MCF 10A (cell line): ENCODE measurements around the gene IGSF8. TPM values are rescaled to one million over a fixed set of nuclear protein-coding genes. Genes with fewer than 3 reads are reported as not detected.
"Not testable (repeated sequence)": the region's sequence is repeated elsewhere in the genome, so short reads cannot be mapped to it uniquely, and the experiment has no call there.

ENCODE experiments used
- BruUV-seq: library from RNA; stranded (reverse); fragments of 400-500 nt; replicated peaks from 2 replicates; lab custom pipeline; 2021; lab: Mats Ljungman, UMichigan
- CTCF ChIA-PET: fragments of 300-600 bp; sonication (Branson Sonifier 250); formaldehyde crosslinking; extraction: SDS; loops from one replicate; lab custom pipeline; 2021; ENCODE audit warnings: antibody characterized with exemption, inconsistent platforms; lab: Yijun Ruan, JAX
- POLR2A ChIA-PET: fragments of 300-600, 350-650 bp; sonication (Branson Sonifier 250); formaldehyde crosslinking; extraction: SDS; loops from one replicate; lab custom pipeline; 2020; ENCODE audit warnings: antibody characterized with exemption, inconsistent platforms; lab: Yijun Ruan, JAX
- DNase-seq: peaks from one replicate; pipeline ENCODE4 v3.0.0-alpha.2; 2018; ENCODE audit not compliant: unreplicated experiment
- H3K27ac Mint-ChIP-seq: one replicate; pipeline ENCODE4 v1.8.0; 2022; ENCODE audit warnings: mild to moderate bottlenecking, low read depth, mixed read lengths; ENCODE audit not compliant: unreplicated experiment
- H3K27me3 Mint-ChIP-seq: one replicate; pipeline ENCODE4 v1.8.0; 2022; ENCODE audit warnings: mixed read lengths; ENCODE audit not compliant: insufficient read depth, unreplicated experiment
- H3K36me3 Mint-ChIP-seq: one replicate; pipeline ENCODE4 v1.8.0; 2022; ENCODE audit warnings: mild to moderate bottlenecking, moderate library complexity, mixed read lengths; ENCODE audit not compliant: insufficient read depth, unreplicated experiment
- H3K4me1 Mint-ChIP-seq: one replicate; pipeline ENCODE4 v1.8.0; 2022; ENCODE audit warnings: mixed read lengths; ENCODE audit not compliant: insufficient read depth, unreplicated experiment
- H3K4me3 Mint-ChIP-seq: one replicate; pipeline ENCODE4 v1.8.0; 2022; ENCODE audit warnings: mild to moderate bottlenecking, moderate library complexity, mixed read lengths; ENCODE audit not compliant: unreplicated experiment
- H3K9me3 Mint-ChIP-seq: one replicate; pipeline ENCODE4 v1.8.0; 2022; ENCODE audit warnings: mixed read lengths; ENCODE audit not compliant: unreplicated experiment
- intact Hi-C: fragments of 100-400 bp; cut with micrococcal nuclease; formaldehyde crosslinking; loops from 2 replicates; pipeline ENCODE4 v1.14.1; 2022
- total RNA-seq: library from RNA; stranded (reverse); gene quantifications from 2 replicates; pipeline ENCODE4 v1.2.3, GENCODE V29; 2022
- TF ChIP-seq, protein P1 (sequence below): fragments of 200-600 bp; IDR thresholded peaks from one replicate; pipeline ENCODE4 v1.8.0; 2022; ENCODE audit warnings: antibody characterized with exemption, mild to moderate bottlenecking; ENCODE audit not compliant: unreplicated experiment

The IGSF8 gene
- total RNA-seq, 1 experiment from 2014 or later, result 13.8 TPM

DNA sequence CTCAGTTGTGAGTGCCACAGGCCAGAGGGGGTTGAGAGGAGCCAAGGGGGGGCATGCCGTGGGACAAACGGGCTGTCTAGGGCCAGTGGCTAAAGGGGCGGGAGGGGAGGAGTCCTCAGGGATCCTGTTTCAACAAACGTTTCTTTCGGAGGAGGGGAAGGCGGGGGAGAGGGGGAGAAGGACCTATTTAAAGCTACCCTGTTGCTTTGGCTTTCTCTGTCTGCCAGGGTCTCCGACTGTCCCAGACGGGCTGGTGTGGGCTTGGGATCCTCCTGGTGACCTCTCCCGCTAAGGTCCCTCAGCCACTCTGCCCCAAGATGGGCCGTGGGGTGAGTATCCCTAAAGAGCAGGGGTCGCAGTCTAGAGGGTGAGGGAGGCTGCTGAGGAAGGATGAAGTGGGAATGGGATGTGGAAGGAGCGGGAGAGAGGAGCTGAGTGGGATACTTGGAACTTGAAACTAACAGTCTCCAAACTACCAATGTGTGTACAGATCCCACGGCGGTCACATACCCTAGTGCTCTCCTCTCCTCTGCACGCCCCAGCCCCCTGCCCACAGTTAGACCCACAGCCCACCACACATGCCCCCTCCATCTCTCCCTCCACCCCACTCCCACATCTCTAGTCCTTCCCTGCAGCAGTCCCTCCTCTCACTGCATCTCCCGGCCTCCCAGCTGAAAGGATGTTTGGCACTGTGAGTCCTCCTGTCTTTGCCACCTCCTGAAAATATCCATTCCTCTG, 17.3 kb upstream of the IGSF8 start, which contains the start of gene ATP1A2:
ATP1A2 (plus strand) TSS at position 215 of the 738 bp plus-strand sequence; CDS start at position 318, 103 bp downstream.
- peaks cover 8% of the 10 kb centered on the region for H3K4me1 Mint-ChIP-seq
- H3K4me3 Mint-ChIP-seq, result no peak within 1 kb of the TSS
- no peaks in the 10 kb centered on the region for H3K36me3 Mint-ChIP-seq
- intact Hi-C loops, result no loop called here
- CTCF ChIA-PET, result interaction anchor here (0.6 to 3.8 kb wide), 4 partner anchors 9 to 104 kb away, joined by 3 to 69 read pairs (median 6); no protein-coding TSS in a partner anchor
- H3K9me3 Mint-ChIP-seq, result no peaks in the 10 kb centered on the region
- TF ChIP-seq, protein P1, sequence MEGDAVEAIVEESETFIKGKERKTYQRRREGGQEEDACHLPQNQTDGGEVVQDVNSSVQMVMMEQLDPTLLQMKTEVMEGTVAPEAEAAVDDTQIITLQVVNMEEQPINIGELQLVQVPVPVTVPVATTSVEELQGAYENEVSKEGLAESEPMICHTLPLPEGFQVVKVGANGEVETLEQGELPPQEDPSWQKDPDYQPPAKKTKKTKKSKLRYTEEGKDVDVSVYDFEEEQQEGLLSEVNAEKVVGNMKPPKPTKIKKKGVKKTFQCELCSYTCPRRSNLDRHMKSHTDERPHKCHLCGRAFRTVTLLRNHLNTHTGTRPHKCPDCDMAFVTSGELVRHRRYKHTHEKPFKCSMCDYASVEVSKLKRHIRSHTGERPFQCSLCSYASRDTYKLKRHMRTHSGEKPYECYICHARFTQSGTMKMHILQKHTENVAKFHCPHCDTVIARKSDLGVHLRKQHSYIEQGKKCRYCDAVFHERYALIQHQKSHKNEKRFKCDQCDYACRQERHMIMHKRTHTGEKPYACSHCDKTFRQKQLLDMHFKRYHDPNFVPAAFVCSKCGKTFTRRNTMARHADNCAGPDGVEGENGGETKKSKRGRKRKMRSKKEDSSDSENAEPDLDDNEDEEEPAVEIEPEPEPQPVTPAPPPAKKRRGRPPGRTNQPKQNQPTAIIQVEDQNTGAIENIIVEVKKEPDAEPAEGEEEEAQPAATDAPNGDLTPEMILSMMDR, result no peak
- no peak for DNase-seq
- no peak within 1 kb of the TSS for H3K27ac Mint-ChIP-seq
- no peaks in the 10 kb centered on the region for H3K27me3 Mint-ChIP-seq
- no TSS peak for BruUV-seq
- POLR2A ChIA-PET, result no interaction called here

DNA sequence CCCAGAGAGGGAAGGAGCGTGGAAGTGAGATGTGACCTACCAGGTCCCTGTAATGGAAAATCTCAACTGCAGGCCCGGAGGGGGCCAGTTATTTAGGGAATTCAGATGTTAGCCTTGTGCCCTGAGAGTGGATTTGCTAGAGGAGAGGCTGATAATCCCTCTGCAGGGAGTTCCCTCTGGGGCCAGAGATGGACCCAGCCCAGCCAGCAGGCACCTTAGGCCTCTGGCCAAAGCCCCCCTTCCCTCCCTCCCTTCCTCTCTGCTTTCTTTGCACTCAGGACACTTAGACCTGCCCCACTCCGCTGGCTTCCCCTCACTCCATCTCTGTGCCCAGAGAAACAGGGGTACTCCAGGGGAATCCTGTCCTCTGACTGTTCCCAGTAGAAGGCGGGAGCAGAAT, 15.7 kb upstream of the IGSF8 start:
- Mint-ChIP-seq H3K4me1 (peaks cover 15% of the 10 kb centered on the region), H3K4me3 (no peak overlapping the region), H3K36me3 (no peaks in the 10 kb centered on the region), H3K27me3 (no peaks in the 10 kb centered on the region), H3K9me3 (no peaks in the 10 kb centered on the region), H3K27ac (no peak overlapping the region)
- ChIA-PET CTCF (interaction anchor here (1.0 to 1.5 kb wide), 3 partner anchors 10 to 177 kb away, joined by 4 to 9 read pairs (median 5); no protein-coding TSS in a partner anchor), POLR2A (no interaction called here)
- intact Hi-C loops, result no loop called here
- TF ChIP-seq, protein P1, result no peak
- DNase-seq, result no peak
- no TSS peak for BruUV-seq

DNA sequence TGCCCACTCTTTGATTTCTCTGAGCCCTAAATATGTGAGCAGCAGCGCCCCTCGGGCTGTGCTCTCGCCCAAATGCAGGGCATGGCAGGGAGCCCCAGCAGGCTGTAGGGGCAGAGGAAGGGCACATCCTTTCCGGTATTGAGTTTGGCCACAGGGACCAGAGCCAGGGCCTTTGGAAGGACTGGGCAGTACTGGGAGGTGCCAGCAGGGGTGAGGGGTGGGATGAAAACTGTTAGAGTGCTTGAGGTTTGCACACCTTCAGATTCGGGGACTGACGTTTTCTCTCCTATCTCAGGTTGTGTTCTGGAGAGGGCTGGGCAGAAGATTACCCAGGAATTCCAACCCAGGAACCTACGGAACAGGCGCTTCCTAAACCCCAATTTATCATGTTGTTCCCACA, 15.0 kb upstream of the IGSF8 start:
- no peak for DNase-seq
- intact Hi-C loops, result no loop called here
- Mint-ChIP-seq H3K27ac (no peak overlapping the region), H3K36me3 (no peaks in the 10 kb centered on the region), H3K4me1 (peaks cover 19% of the 10 kb centered on the region), H3K9me3 (no peaks in the 10 kb centered on the region), H3K4me3 (no peak overlapping the region), H3K27me3 (no peaks in the 10 kb centered on the region)
- POLR2A ChIA-PET, result no interaction called here
- CTCF ChIA-PET, result interaction anchor here (0.7 to 4.9 kb wide), 4 partner anchors 11 to 138 kb away, joined by 3 to 31 read pairs (median 4); no protein-coding TSS in a partner anchor
- no TSS peak for BruUV-seq
- TF ChIP-seq, protein P1, result no peak

DNA sequence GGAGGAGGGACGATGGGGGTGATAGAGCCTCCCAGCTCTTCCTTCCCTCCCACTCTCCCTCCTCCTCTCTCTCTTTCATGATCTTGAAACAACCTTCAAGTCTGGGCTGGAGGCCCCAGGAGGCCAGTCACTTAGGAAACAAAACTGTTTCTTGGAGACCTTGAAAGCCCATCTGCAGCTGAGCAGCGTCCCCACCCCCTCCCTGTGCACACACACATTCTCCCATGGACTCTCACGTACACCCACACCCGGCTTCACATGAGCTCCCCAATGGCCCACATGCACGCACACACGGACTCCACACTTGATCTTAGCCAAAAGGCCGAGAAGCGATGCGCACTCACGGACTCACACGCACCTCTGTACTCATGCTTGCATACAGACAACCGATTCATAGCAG, 13.9 kb upstream of the IGSF8 start:
- H3K27me3 Mint-ChIP-seq, result no peaks in the 10 kb centered on the region
- H3K4me3 Mint-ChIP-seq, result no peak overlapping the region
- TF ChIP-seq, protein P1, result no peak
- H3K9me3 Mint-ChIP-seq, result no peaks in the 10 kb centered on the region
- peaks cover 19% of the 10 kb centered on the region for H3K4me1 Mint-ChIP-seq
- no TSS peak for BruUV-seq
- POLR2A ChIA-PET, result interaction anchor here (0.6 to 1.0 kb wide), 4 partner anchors 12 to 240 kb away, joined by 3 read pairs; no protein-coding TSS in a partner anchor
- CTCF ChIA-PET, result interaction anchor here (0.6 to 13.2 kb wide), 7 partner anchors 11 to 181 kb away, joined by 3 to 243 read pairs (median 3); no protein-coding TSS in a partner anchor
- no peak overlapping the region for H3K27ac Mint-ChIP-seq
- no peaks in the 10 kb centered on the region for H3K36me3 Mint-ChIP-seq
- no peak for DNase-seq
- intact Hi-C loops, result no loop called here

DNA sequence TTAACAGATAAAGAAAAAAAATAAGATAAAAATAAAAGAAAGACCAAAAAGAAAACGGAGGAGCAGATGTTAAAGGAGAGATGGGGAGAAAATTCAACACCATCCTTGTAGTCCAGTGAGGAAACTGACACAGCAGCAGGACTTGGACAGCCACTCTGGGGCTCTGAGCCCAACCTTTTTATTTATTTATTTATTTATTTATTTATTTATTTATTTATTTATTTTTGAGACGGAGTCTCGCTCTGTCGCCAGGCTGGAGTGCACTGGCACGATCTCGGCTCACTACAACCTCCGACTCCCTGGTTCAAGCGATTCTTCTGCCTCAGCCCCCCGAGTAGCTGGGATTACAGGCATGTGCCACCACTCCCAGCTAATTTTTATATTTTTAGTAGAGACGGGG, 13.0 kb upstream of the IGSF8 start:
- intact Hi-C loops, H3K9me3 Mint-ChIP-seq, H3K27me3 Mint-ChIP-seq, DNase-seq, H3K27ac Mint-ChIP-seq, H3K4me3 Mint-ChIP-seq, BruUV-seq, H3K36me3 Mint-ChIP-seq, POLR2A ChIA-PET: not testable (repeated sequence)
- CTCF ChIA-PET, result interaction anchor here (1.2 to 13.2 kb wide), 4 partner anchors 10 to 140 kb away, joined by 3 to 243 read pairs (median 30); no protein-coding TSS in a partner anchor
- peaks cover 12% of the 10 kb centered on the region for H3K4me1 Mint-ChIP-seq
